Lower leg skin (tissue), 3 donors: Measurements from ENCODE around the gene CPEB2.

Source experiments
- POLR2A ChIP-seq, 2 donors: fragments of 450-650 bp; IDR thresholded peaks; one replicate each; pipeline ENCODE4 v1.6.1; 2016 to 2017; ENCODE audit warnings: antibody characterized with exemption in 2 of 2, mild to moderate bottlenecking in 1 of 2, moderate library complexity in 1 of 2
- TF ChIP-seq, protein P1 (sequence below), 3 donors: fragments of 450-650 bp; IDR thresholded peaks; one replicate each; pipeline ENCODE4 v1.5.1; 2016; ENCODE audit warnings: antibody characterized with exemption in 3 of 3, mild to moderate bottlenecking in 3 of 3, moderate library complexity in 2 of 3

DNA sequence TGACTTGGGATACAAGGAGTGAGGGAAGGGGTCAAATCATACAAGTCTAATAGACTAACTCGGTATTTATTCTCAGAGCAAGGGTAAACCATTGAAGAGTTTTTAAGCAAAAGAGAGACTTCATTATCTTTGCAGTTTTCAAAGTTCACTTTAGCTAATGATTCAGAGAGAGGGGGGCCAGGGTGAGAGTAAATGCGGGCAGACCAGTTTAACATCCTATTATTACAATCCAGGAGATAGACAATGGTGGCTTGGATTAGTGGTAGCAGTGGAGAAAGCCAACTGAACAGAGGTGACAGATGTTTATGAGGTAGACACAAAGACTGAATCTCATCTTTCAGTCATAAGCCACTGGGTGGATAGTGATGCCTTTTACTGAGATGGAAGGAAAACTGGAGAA is 57.9 kb downstream of the CPEB2 start:
- TF ChIP-seq, protein P1, sequence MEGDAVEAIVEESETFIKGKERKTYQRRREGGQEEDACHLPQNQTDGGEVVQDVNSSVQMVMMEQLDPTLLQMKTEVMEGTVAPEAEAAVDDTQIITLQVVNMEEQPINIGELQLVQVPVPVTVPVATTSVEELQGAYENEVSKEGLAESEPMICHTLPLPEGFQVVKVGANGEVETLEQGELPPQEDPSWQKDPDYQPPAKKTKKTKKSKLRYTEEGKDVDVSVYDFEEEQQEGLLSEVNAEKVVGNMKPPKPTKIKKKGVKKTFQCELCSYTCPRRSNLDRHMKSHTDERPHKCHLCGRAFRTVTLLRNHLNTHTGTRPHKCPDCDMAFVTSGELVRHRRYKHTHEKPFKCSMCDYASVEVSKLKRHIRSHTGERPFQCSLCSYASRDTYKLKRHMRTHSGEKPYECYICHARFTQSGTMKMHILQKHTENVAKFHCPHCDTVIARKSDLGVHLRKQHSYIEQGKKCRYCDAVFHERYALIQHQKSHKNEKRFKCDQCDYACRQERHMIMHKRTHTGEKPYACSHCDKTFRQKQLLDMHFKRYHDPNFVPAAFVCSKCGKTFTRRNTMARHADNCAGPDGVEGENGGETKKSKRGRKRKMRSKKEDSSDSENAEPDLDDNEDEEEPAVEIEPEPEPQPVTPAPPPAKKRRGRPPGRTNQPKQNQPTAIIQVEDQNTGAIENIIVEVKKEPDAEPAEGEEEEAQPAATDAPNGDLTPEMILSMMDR (IDR thresholded peaks at IDR 0.05): no peak
- no peak for TF ChIP-seq POLR2A (IDR thresholded peaks at IDR 0.05)
